Amygdala (tissue), 56 donors: ENCODE data around the gene ENGASE.

Experiments
- DNase-seq, 56 donors: peaks; one replicate each; lab custom pipeline; 2025; lab: John Stamatoyannopoulos, UW

Gene ENGASE

GRCh38 chr17:79131701-79132100, 57.1 kb downstream of the ENGASE start:
- DNase-seq: no peak

GRCh38 chr17:79132271-79133064, 57.8 kb downstream of the ENGASE start:
- DNase-seq: no peak

- no peak for DNase-seq
These were observed 58.6 kb downstream of the ENGASE start for GRCh38 chr17:79133214-79133613.

DNA sequence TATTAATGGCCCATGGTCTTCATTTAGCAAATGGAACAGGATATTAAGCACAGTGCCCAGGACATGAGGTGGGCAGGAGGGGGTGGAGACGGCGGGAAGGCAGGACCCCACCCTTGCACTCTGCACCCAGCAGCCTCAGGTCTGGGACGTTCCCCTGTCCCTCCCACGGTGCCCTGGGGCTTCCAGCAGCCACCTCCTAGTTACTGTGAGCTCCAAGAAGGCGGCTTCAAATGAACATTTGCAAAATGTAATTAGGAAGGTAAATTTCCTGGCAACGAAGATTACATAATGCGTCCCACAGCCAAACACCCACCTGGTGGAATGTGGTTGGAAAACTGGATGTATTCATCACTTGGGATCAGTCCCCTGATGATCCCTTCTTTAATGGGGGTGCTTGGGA, 59.4 kb downstream of the ENGASE start:
- DNase-seq: peak in 3 of 56 donors; percentile 5 to 12 (median 11)

DNA sequence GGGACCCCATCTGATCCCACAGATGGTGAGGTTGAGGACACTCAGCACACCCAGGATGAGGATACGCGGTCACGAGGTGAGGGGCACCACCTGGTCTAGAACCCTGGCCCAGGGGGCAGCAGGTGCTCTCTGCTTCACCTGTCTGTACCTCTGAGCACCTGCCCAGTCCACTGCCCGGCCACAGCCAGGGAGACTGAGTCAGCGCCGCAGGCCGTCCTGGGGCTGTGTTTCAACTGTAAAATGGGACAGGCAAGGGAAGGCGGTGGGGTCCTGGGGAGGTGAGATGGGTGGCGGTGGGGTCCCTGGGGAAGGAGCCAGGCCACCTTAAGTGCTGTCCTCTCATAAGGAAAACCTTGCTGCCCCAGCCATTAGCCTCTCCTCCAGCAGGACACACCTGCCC, 60.4 kb downstream of the ENGASE start:
- no peak for DNase-seq

- no peak for DNase-seq
These were observed 61.2 kb downstream of the ENGASE start for GRCh38 chr17:79135628-79136405.
